Left ventricle myocardium inferior (tissue), 1 donor: ENCODE data around the gene ARAP3. TPM values are rescaled to one million over a fixed set of nuclear protein-coding genes. Genes with fewer than 3 reads are reported as not detected.

Experiments used
- DNase-seq: peaks from one replicate; pipeline ENCODE4 v3.0.0-alpha.2; 2020
- H3K27ac ChIP-seq: fragments of 200-600 bp; replicated peaks from 2 replicates; pipeline ENCODE4 v1.8.0; 2021
- H3K27me3 ChIP-seq: fragments of 200-600 bp; 2 replicates; pipeline ENCODE4 v1.8.0; 2021; ENCODE audit warnings: low read depth
- H3K36me3 ChIP-seq: fragments of 200-600 bp; 2 replicates; pipeline ENCODE4 v1.8.0; 2021
- H3K4me1 ChIP-seq: fragments of 200-600 bp; 2 replicates; pipeline ENCODE4 v1.8.0; 2021
- H3K4me3 ChIP-seq: fragments of 200-600 bp; 2 replicates; pipeline ENCODE4 v1.8.0; 2021; ENCODE audit warnings: mild to moderate bottlenecking, moderate library complexity
- H3K9me3 ChIP-seq: fragments of 200-600 bp; replicated peaks from 2 replicates; pipeline ENCODE4 v1.8.0; 2021
- intact Hi-C: fragments of 100-400 bp; cut with micrococcal nuclease; formaldehyde crosslinking; loops from one replicate; pipeline ENCODE4 v1.11.0; 2022
- total RNA-seq: library from RNA; stranded (reverse); fragmentation: NEBNext Ultra II Directional; extraction: Animal tissue kit (Norgen Biotek cat#: 25700); gene quantifications from one replicate; pipeline ENCODE4 v1.2.1, GENCODE V29; 2021
- TF ChIP-seq, protein P1 (sequence below): fragments of 200-600 bp; IDR thresholded peaks from 2 replicates; pipeline ENCODE4 v1.8.0; 2021; ENCODE audit warnings: antibody characterized with exemption, mild to moderate bottlenecking, borderline replicate concordance
- donor health status: DM: no; HTN: yes; CAD: no; lungs with severe emphysema.

The ARAP3 gene
- total RNA-seq, 1 donor from 2014 or later = 15.2 TPM

DNA sequence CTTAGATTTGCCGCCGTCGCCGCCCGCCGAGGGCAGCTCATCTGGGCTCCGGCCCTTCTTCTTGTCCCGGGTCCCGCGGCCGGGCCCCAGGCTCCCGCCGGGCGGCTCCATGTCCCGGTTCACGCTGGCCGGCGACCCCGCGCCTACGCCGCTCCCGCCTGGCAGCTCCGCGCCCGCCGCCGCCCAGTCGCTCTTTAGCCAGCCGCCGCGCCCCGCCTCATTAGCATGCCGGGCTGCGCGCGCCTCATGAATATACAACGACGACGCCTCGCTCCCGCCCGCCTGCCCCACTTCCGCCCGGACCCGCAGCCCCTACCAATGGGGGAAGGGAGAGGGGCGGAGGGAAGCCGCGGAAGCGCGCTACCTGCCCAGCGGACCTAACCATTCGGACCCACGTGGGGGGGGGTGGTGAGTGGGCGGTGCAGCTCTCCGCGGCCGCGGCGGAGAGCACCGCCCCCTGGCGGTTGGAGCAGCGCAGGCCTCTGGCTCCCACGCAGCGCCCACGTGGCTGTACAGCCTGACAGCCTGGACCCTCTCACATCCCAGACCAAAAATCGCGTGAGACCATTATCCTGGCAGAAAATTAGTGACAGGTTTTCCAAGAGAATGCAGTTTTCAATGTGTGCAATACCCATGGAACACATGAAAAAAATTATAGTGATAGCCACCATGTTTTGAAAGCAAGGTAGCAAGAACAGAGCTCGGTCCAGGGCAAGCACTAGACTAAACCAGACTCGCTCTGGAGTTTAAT, 63.1 kb downstream of the ARAP3 start, which contains the start of gene DIAPH1:
DIAPH1 (minus strand) TSS at position 197 of the 751 bp plus-strand sequence; CDS start at position 111, 86 bp downstream.
- Histone ChIP-seq H3K9me3 (no peaks in the 10 kb centered on the region), H3K27ac (peak within 1 kb of the TSS; percentile 95), H3K36me3 (peaks cover 38% of the 10 kb centered on the region), H3K4me1 (peaks cover 54% of the 10 kb centered on the region), H3K4me3 (peak within 1 kb of the TSS; percentile 89), H3K27me3 (no peaks in the 10 kb centered on the region)
- intact Hi-C loops = no loop called here
- peak; percentile 97 for DNase-seq
- TF ChIP-seq, protein P1, sequence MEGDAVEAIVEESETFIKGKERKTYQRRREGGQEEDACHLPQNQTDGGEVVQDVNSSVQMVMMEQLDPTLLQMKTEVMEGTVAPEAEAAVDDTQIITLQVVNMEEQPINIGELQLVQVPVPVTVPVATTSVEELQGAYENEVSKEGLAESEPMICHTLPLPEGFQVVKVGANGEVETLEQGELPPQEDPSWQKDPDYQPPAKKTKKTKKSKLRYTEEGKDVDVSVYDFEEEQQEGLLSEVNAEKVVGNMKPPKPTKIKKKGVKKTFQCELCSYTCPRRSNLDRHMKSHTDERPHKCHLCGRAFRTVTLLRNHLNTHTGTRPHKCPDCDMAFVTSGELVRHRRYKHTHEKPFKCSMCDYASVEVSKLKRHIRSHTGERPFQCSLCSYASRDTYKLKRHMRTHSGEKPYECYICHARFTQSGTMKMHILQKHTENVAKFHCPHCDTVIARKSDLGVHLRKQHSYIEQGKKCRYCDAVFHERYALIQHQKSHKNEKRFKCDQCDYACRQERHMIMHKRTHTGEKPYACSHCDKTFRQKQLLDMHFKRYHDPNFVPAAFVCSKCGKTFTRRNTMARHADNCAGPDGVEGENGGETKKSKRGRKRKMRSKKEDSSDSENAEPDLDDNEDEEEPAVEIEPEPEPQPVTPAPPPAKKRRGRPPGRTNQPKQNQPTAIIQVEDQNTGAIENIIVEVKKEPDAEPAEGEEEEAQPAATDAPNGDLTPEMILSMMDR = peak; percentile 98

DNA sequence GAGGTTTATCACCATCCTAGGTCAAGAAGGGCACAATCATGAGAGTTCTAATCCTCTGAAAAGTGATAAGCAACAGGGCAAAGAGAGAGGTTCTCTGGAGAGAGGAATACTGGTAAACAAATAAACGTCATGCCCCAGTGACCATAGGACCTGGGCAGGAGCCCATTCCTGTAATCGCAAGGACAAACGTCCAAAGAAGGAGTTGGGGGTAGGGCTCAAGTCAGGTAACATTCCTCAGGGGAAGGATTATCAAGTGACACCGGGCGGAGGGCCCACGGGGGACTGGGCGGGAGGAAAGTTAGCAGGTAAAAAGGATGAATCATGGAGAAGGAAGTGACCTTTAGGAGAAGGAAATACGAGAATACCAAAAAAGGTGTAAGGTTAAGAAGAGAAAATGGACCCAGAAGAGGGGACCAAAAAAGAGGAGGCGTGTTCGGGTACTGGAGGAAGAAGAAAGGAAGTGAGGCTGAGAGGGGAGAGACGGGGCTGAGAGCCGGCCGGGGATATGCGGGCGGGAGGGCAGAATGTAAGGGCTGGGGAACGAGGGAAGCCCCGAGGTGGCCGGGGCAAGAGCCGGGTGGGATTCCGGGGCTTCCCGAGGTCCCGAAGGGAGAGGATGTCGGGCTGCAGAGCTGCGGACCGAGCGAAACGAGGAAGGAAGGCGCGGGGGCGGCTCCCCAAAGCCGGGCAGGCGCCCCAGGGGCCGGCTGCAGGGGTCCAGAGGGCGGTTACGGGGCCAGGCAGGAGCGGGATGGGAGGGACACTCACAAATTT, 63.8 kb downstream of the ARAP3 start:
- no peak for DNase-seq
- H3K4me1 ChIP-seq = peaks cover 61% of the 10 kb centered on the region
- intact Hi-C loops = no loop called here

DNA sequence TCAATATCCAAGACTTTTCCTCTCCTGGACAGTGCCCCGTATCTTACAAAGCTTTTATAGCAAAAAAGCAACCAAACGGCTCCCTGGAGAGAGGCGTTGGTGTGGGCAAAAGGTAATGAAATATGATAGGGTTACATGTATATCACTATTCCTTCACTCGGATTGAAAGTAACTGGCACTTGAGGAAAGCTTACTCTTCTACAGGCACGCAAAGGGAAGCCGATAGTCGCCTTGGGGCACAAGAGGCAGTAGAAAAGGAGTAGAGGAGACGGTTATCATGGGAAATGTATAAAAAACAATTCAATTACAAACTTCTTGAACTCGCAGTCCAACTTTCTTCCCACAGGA, 64.4 kb downstream of the ARAP3 start:
- Histone ChIP-seq H3K27me3 (no peaks in the 10 kb centered on the region), H3K27ac (peak overlapping the region; percentile 95), H3K4me1 (peaks cover 66% of the 10 kb centered on the region), H3K9me3 (no peaks in the 10 kb centered on the region), H3K4me3 (peak overlapping the region; percentile 89), H3K36me3 (peaks cover 24% of the 10 kb centered on the region)
- no peak for DNase-seq
- intact Hi-C loops = no loop called here
- TF ChIP-seq, protein P1 = no peak

More for the DNA sequence above, 63.8 kb downstream of the ARAP3 start:
- no peaks in the 10 kb centered on the region for H3K27me3 ChIP-seq
- peaks cover 30% of the 10 kb centered on the region for H3K36me3 ChIP-seq
- peak overlapping the region; percentile 89 for H3K4me3 ChIP-seq
- TF ChIP-seq, protein P1 = no peak
- H3K27ac ChIP-seq = peak overlapping the region; percentile 95
- no peaks in the 10 kb centered on the region for H3K9me3 ChIP-seq

DNA sequence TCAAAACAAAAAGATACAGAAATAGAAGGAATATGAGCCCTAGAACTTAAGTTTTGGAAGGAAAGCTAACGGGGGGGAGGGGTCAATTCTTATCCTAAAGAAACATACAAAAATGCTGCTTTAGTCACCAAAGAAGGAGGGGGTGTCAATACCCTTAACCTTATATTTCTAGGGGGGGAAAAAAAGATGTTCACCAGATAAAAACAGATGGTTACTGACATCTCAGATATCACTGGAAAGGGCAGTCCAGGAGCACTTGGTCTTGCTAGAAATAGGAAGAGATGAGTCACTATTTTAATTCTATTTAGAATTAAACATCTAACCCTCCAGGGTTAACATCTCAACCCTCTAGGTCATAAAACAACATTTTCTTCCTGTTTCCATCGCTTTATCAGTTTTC, 64.9 kb downstream of the ARAP3 start:
- Histone ChIP-seq H3K4me1 (peaks cover 66% of the 10 kb centered on the region), H3K36me3 (peaks cover 19% of the 10 kb centered on the region), H3K27ac (peak overlapping the region; percentile 95), H3K9me3 (no peaks in the 10 kb centered on the region), H3K27me3 (no peaks in the 10 kb centered on the region), H3K4me3 (peak overlapping the region; percentile 89)
- intact Hi-C loops = no loop called here
- no peak for DNase-seq
- TF ChIP-seq, protein P1 = no peak

DNA sequence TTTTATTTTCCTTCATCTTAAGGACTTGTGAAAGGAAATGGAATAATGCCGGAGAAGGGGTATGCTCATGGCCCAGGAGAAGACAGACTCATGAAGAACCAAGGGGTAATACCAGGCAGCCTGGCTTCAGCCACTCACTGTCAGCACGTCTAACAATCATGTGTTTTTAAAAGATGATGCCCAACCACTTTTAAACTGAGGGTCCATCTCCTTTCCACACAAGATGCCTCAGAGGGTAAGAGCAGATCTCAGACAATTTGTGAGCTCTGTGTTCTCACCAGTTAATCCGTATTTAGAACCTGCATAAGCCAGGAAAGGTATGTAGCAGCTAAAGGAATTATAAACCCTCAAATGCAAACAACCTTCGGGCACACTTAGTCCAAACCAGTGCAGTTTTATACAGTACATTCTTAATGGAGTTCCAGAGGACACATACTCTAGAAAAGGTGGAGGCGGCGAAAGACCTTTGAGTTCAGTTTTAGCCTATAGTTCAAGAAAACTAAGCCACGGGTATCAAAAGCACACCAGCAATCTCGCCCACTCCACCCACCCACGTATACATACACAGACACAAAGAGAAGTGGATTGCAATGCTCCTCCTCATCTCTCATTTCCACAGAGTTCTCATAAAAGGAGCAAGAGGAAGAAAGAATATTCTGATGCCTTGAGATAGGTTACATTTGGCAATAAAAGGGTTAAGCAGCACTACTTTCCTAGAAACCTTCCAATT, 65.9 kb downstream of the ARAP3 start:
- Histone ChIP-seq H3K27ac (peak overlapping the region; percentile 95), H3K36me3 (peaks cover 9% of the 10 kb centered on the region), H3K9me3 (no peaks in the 10 kb centered on the region), H3K4me3 (peak overlapping the region; percentile 89), H3K4me1 (peaks cover 72% of the 10 kb centered on the region), H3K27me3 (no peaks in the 10 kb centered on the region)
- intact Hi-C loops = no loop called here
- no peak for DNase-seq
- TF ChIP-seq, protein P1 = no peak
